Activated CD8-positive, alpha-beta T cell treated with anti-CD3 and anti-CD28 coated beads for 36 hours (primary cell): ENCODE data around the gene TMEM19. TPM values are rescaled to one million over a fixed set of nuclear protein-coding genes. Genes with fewer than 3 reads are reported as not detected.

ENCODE experiments used
- ATAC-seq: fragments of 200-7000 bp; cut with Tn5 transposase; one replicate; pipeline ENCODE4 v1.10.0; 2021; ENCODE audit warnings: mild to moderate bottlenecking, moderate library complexity
- CTCF ChIA-PET: fragments of 350-600 bp; sonication (Branson Sonifier 250); formaldehyde crosslinking; loops from one replicate; lab custom pipeline; 2021; ENCODE audit warnings: antibody characterized with exemption; lab: Charles Lee
- POLR2A ChIA-PET: fragments of 350-600 bp; sonication (Branson Sonifier 250); formaldehyde crosslinking; loops from one replicate; lab custom pipeline; 2021; ENCODE audit warnings: antibody characterized with exemption; lab: Charles Lee
- DNase-seq: peaks from one replicate; pipeline ENCODE4 v3.0.0-alpha.2; 2020
- H3K27ac Mint-ChIP-seq: one replicate; pipeline ENCODE4 v1.8.0; 2021; ENCODE audit warnings: mild to moderate bottlenecking, mixed read lengths
- H3K27me3 Mint-ChIP-seq: one replicate; pipeline ENCODE4 v1.8.0; 2021; ENCODE audit warnings: mixed read lengths
- H3K36me3 Mint-ChIP-seq: one replicate; pipeline ENCODE4 v1.8.0; 2021; ENCODE audit warnings: low read depth, mixed read lengths
- H3K4me1 Mint-ChIP-seq: one replicate; pipeline ENCODE4 v1.8.0; 2021; ENCODE audit warnings: low read depth, mixed read lengths
- H3K4me3 Mint-ChIP-seq: one replicate; pipeline ENCODE4 v1.8.0; 2021; ENCODE audit warnings: mild to moderate bottlenecking, moderate library complexity, mixed read lengths
- H3K9me3 Mint-ChIP-seq: one replicate; pipeline ENCODE4 v1.8.0; 2021; ENCODE audit warnings: mixed read lengths
- intact Hi-C: fragments of 100-400 bp; cut with micrococcal nuclease; formaldehyde crosslinking; loops from one replicate; pipeline ENCODE4 v1.10.0; 2022
- total RNA-seq, 2 experiments: library from RNA; stranded (reverse); gene quantifications; one replicate each; pipeline ENCODE4 v1.2.3, GENCODE V29; 2021
- TF ChIP-seq, protein P1 (sequence below): fragments of 200-600 bp; IDR thresholded peaks from one replicate; pipeline ENCODE4 v1.8.0; 2022; ENCODE audit warnings: antibody characterized with exemption, mild to moderate bottlenecking

The TMEM19 gene
- total RNA-seq, 2 experiments from 2014 or later = 14.2 to 16.5 TPM

DNA sequence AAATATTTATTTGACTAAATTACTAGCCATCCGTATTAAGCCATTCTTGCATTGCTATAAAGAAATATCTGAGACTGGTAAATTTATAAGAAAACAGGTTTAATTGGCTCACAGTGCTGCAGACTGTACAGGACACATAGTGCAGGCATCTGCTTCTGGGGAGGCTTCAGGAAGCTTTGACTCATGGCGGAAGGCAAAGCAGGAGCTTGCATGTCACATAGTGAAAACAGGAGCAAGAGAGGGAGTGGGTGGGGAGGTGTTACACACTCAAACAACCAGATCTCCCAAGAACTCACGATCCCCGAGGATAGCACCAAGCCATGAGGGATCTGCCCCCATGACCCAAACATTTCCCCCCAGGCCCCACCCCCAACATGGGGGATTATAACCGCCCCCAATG lies 42.1 kb downstream of the TMEM19 start:
- ChIA-PET CTCF (no interaction called here), POLR2A (no interaction called here)
- Mint-ChIP-seq H3K27ac (no peak overlapping the region), H3K9me3 (no peaks in the 10 kb centered on the region), H3K36me3 (no peaks in the 10 kb centered on the region), H3K27me3 (no peaks in the 10 kb centered on the region), H3K4me3 (no peak overlapping the region), H3K4me1 (no peaks in the 10 kb centered on the region)
- ATAC-seq = no peak
- intact Hi-C loops = no loop called here
- TF ChIP-seq, protein P1, sequence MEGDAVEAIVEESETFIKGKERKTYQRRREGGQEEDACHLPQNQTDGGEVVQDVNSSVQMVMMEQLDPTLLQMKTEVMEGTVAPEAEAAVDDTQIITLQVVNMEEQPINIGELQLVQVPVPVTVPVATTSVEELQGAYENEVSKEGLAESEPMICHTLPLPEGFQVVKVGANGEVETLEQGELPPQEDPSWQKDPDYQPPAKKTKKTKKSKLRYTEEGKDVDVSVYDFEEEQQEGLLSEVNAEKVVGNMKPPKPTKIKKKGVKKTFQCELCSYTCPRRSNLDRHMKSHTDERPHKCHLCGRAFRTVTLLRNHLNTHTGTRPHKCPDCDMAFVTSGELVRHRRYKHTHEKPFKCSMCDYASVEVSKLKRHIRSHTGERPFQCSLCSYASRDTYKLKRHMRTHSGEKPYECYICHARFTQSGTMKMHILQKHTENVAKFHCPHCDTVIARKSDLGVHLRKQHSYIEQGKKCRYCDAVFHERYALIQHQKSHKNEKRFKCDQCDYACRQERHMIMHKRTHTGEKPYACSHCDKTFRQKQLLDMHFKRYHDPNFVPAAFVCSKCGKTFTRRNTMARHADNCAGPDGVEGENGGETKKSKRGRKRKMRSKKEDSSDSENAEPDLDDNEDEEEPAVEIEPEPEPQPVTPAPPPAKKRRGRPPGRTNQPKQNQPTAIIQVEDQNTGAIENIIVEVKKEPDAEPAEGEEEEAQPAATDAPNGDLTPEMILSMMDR = no peak
- DNase-seq = peak; percentile 5

DNA sequence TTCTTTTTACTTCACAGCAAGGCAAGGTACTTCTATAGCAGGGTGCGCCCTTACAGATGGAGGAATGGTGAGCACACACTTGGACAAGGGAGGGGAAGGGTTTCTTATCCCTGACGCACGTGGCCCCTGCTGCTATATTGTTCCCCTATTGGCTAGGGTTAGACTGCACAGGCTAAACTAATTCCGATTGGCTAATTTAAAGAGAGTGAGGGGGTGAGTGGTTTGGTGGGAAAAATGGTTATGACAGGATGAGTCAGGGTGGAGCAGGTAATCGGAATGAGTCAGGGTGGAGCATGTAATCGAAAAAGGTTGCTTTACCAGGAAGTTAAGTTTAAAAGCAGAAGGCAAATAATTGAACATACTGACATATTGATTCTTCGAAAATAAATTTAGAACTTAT lies 45.1 kb downstream of the TMEM19 start:
- POLR2A ChIA-PET = no interaction called here
- no peaks in the 10 kb centered on the region for H3K36me3 Mint-ChIP-seq
- no peak for ATAC-seq

DNA sequence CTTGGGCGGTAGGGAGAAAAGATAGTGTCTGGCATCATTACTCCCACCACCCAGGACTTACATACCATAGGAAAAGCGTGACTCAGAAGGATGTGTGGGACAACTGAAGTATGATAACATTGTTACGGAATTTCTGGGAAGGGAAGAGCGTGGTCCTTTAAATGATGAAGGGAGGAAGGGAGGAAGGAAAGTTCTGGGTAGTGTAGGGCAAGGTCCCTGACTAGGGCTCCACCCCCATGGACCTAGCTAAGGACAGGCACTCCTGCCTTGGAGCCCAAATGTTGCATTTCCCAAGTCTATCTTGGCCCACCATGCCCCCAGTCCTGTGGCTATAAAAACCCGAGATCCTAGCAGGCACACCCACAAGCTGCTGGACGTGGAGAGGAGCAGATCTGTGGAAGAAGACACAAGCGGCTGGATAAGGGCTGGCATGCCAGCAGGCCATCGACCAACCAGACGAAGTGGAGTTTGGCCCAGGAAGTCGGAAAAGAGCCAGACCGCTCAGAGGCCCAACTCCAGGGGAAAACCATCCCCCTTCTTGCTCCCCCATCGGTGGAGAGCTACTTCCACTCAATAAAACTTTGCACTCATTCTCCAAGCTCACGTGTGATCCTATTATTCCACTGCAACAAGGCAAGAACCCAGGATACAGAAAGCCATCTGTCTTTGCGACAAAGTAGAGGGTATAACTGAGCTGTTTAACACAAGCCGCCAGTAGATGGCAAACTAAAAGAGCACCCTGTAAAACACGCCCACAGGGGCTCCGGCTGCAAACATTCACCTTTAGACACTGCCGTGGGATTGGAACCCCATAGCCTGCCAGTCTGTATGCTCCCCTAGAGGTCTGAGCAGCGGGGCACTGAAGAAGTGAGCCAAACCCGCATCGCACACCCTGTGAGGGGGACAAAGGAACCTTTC lies 45.8 kb downstream of the TMEM19 start:
- POLR2A ChIA-PET = no interaction called here
- intact Hi-C loops = no loop called here
- ATAC-seq = no peak
- no peaks in the 10 kb centered on the region for H3K27me3 Mint-ChIP-seq
- CTCF ChIA-PET = interaction anchor here (1.8 kb wide), 1 partner anchor 15 kb away, joined by 9 read pairs; no protein-coding TSS in a partner anchor
- no peak overlapping the region for H3K4me3 Mint-ChIP-seq
- peak; percentile 13 for DNase-seq
- TF ChIP-seq, protein P1 = no peak
- no peaks in the 10 kb centered on the region for H3K9me3 Mint-ChIP-seq
- no peaks in the 10 kb centered on the region for H3K36me3 Mint-ChIP-seq
- no peak overlapping the region for H3K27ac Mint-ChIP-seq
- no peaks in the 10 kb centered on the region for H3K4me1 Mint-ChIP-seq

More for the DNA sequence above, 45.1 kb downstream of the TMEM19 start:
- Mint-ChIP-seq H3K27ac (no peak overlapping the region), H3K4me1 (no peaks in the 10 kb centered on the region), H3K4me3 (no peak overlapping the region), H3K27me3 (no peaks in the 10 kb centered on the region), H3K9me3 (no peaks in the 10 kb centered on the region)
- no peak for DNase-seq
- CTCF ChIA-PET = interaction anchor here (1.8 kb wide), 1 partner anchor 16 kb away, joined by 9 read pairs; no protein-coding TSS in a partner anchor
- intact Hi-C loops = no loop called here
- TF ChIP-seq, protein P1 = no peak

DNA sequence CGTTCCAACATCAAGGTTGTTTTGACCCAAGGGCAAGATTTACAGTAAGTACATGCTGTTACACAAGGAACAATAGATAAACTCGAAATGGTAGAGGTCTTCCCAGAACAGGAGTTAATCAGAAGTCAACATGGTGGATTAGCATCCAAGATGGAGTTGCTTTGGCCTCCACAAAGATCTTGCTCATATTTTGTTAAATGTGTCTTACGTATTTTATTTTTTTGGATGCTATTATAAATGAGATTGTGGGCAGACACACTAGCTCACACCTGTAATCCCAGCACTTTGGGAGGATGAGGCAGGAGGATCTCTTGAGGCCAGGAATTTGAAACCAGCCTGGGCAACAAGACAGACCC lies 46.5 kb downstream of the TMEM19 start:
- no peak overlapping the region for H3K4me3 Mint-ChIP-seq
- H3K27ac Mint-ChIP-seq = no peak overlapping the region
- H3K9me3 Mint-ChIP-seq = no peaks in the 10 kb centered on the region
- POLR2A ChIA-PET = no interaction called here
- no peaks in the 10 kb centered on the region for H3K36me3 Mint-ChIP-seq
- intact Hi-C loops = no loop called here
- no peak for DNase-seq
- no peaks in the 10 kb centered on the region for H3K27me3 Mint-ChIP-seq
- TF ChIP-seq, protein P1 = no peak
- ATAC-seq = no peak
- CTCF ChIA-PET = interaction anchor here (1.8 kb wide), 1 partner anchor 15 kb away, joined by 9 read pairs; no protein-coding TSS in a partner anchor
- no peaks in the 10 kb centered on the region for H3K4me1 Mint-ChIP-seq

DNA sequence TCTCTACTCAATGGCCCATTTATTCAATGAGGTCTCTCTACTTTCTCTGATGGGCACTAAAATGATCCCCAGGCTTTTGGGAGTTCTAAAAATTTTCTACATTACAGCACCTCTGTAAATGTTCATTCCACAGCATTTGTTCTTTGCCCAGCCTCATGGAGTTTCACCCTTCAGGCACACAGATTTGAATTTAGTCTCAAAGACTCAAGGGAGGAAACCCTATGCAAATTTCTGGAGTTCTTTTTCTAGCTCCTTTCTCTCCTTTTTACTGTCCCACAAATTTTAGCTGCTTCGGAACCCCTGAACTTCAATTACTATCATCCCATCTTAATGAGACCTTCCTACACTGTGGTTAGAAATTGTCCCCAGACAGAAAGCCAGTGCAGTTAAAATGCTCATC lies 51.3 kb downstream of the TMEM19 start:
- ChIA-PET POLR2A (no interaction called here), CTCF (interaction anchor here (1.4 to 3.3 kb wide), 2 partner anchors 10 to 161 kb away, joined by 3 to 15 read pairs; no protein-coding TSS in a partner anchor)
- DNase-seq (no peak), ATAC-seq (no peak)
- TF ChIP-seq, protein P1 = no peak
- Mint-ChIP-seq H3K4me3 (no peak overlapping the region), H3K36me3 (no peaks in the 10 kb centered on the region), H3K9me3 (no peaks in the 10 kb centered on the region), H3K27ac (no peak overlapping the region), H3K27me3 (no peaks in the 10 kb centered on the region), H3K4me1 (no peaks in the 10 kb centered on the region)
- intact Hi-C loops = no loop called here
